HepG2 (cell line): Measurements from ENCODE around the gene TOB2. TPM values are rescaled to one million over a fixed set of nuclear protein-coding genes. Genes with fewer than 3 reads are reported as not detected.

Source experiments
- AKAP8 ChIP-seq: sonication (generic); formaldehyde crosslinking; IDR thresholded peaks from 2 replicates; pipeline ENCODE4 v1.5.1; 2020; ENCODE audit warnings: mild to moderate bottlenecking, missing genetic modification reagents
- ATF7 ChIP-seq, 2 experiments: fragments of 450-650 bp in 1 of 2; sonication (generic) in 1 of 2; formaldehyde crosslinking in 1 of 2; IDR thresholded peaks; 2 replicates each; pipeline versions ENCODE4 v1.4.0 to v1.6.1; 2016 to 2020; ENCODE audit warnings: antibody characterized with exemption in 1 of 2, mild to moderate bottlenecking in 1 of 2, missing genetic modification reagents in 1 of 2
- CBX1 ChIP-seq: IDR thresholded peaks from one replicate; pipeline ENCODE4 v1.6.1; 2016; ENCODE audit warnings: antibody characterized with exemption, low read depth
- CREM ChIP-seq, 2 experiments: sonication (generic) in 1 of 2; formaldehyde crosslinking in 1 of 2; IDR thresholded peaks; 2 replicates each; pipeline versions ENCODE4 v1.4.0 to v1.6.1; 2016 to 2020; ENCODE audit warnings: antibody characterized with exemption in 1 of 2, mild to moderate bottlenecking in 1 of 2, missing genetic modification reagents in 1 of 2
- HINFP ChIP-seq: sonication (generic); formaldehyde crosslinking; IDR thresholded peaks from 2 replicates; pipeline ENCODE4 v1.4.0; 2020; ENCODE audit warnings: low read depth, mild to moderate bottlenecking, missing genetic modification reagents
- JUN ChIP-seq: sonication (generic); formaldehyde crosslinking; IDR thresholded peaks from 2 replicates; pipeline ENCODE4 v1.4.0; 2020; ENCODE audit warnings: mild to moderate bottlenecking, missing genetic modification reagents
- KDM5B ChIP-seq: sonication (generic); formaldehyde crosslinking; IDR thresholded peaks from 2 replicates; pipeline ENCODE4 v1.4.0; 2020; ENCODE audit warnings: missing genetic modification reagents, mild to moderate bottlenecking, borderline replicate concordance
- KLF15 ChIP-seq: sonication (generic); formaldehyde crosslinking; IDR thresholded peaks from 2 replicates; pipeline ENCODE4 v1.8.1; 2023; ENCODE audit warnings: borderline replicate concordance, mild to moderate bottlenecking, inconsistent platforms, missing genetic modification reagents, mixed read lengths
- LCORL ChIP-seq, 2 experiments: fragments of 450-650 bp in 1 of 2; sonication (generic) in 1 of 2; formaldehyde crosslinking in 1 of 2; IDR thresholded peaks; 2 replicates each; pipeline versions ENCODE4 v1.5.0 to v1.6.1; 2017 to 2020; ENCODE audit warnings: antibody characterized with exemption in 1 of 2, missing genetic modification reagents in 1 of 2
- PRMT3 ChIP-seq: sonication (generic); formaldehyde crosslinking; IDR thresholded peaks from 2 replicates; pipeline ENCODE4 v1.8.1; 2022; ENCODE audit warnings: low read depth, mild to moderate bottlenecking, moderate library complexity, missing genetic modification reagents, borderline replicate concordance
- RORA ChIP-seq: sonication (generic); formaldehyde crosslinking; IDR thresholded peaks from 2 replicates; pipeline ENCODE4 v1.5.0; 2020; ENCODE audit warnings: mild to moderate bottlenecking, missing genetic modification reagents, moderate library complexity
- YEATS4 ChIP-seq: sonication (generic); formaldehyde crosslinking; IDR thresholded peaks from 2 replicates; pipeline ENCODE4 v1.4.0; 2020; ENCODE audit warnings: missing genetic modification reagents, borderline replicate concordance
- ZBTB7A ChIP-seq: sonication (generic); formaldehyde crosslinking; IDR thresholded peaks from 2 replicates; pipeline ENCODE4 v1.8.0; 2022; ENCODE audit warnings: mild to moderate bottlenecking, missing genetic modification reagents
- ZNF124 ChIP-seq: sonication (generic); formaldehyde crosslinking; IDR thresholded peaks from 2 replicates; pipeline ENCODE4 v1.4.0; 2020; ENCODE audit warnings: missing genetic modification reagents
- ZNF282 ChIP-seq: fragments of 450-650 bp; IDR thresholded peaks from 2 replicates; pipeline ENCODE4 v1.6.1; 2018; ENCODE audit not compliant: partially characterized antibody
- ZNF44 ChIP-seq: sonication (generic); formaldehyde crosslinking; IDR thresholded peaks from 2 replicates; pipeline ENCODE4 v1.5.1; 2020; ENCODE audit warnings: mild to moderate bottlenecking, missing genetic modification reagents
- ZNF460 ChIP-seq: sonication (generic); formaldehyde crosslinking; IDR thresholded peaks from 2 replicates; pipeline ENCODE4 v1.5.1; 2020; ENCODE audit warnings: missing genetic modification reagents, mild to moderate bottlenecking, borderline replicate concordance
- ZNF468 ChIP-seq: sonication (generic); formaldehyde crosslinking; IDR thresholded peaks from 2 replicates; pipeline ENCODE4 v1.8.0; 2022; ENCODE audit warnings: mild to moderate bottlenecking, moderate library complexity, missing genetic modification reagents
- ZNF530 ChIP-seq: sonication (generic); formaldehyde crosslinking; IDR thresholded peaks from 2 replicates; pipeline ENCODE4 v1.5.0; 2020; ENCODE audit warnings: low read depth, mild to moderate bottlenecking, missing genetic modification reagents
- ZNF761 ChIP-seq: sonication (generic); formaldehyde crosslinking; conservative IDR thresholded peaks from 2 replicates; pipeline ENCODE4 v1.4.0; 2020; ENCODE audit warnings: mild to moderate bottlenecking, missing genetic modification reagents
- polyA plus RNA-seq, 8 experiments: library from polyadenylated mRNA; depleted of rRNA in 3 of 8; stranded (reverse) in 7 of 8; unstranded in 1 of 8; fragments of >200 nt; fragmentation: Illumina TruSeq in 4 of 8; extraction: Trizol in 4 of 8; gene quantifications; 2 replicates each; pipeline versions ENCODE4 v1.2.1 to v1.2.3, GENCODE V29; 2011 to 2016; ENCODE audit warnings: low read depth in 4 of 8, missing spikeins in 1 of 8, mixed read lengths in 1 of 8; ENCODE audit not compliant: insufficient read depth in 1 of 8
- total RNA-seq, 5 experiments: library from RNA; depleted of rRNA; stranded (reverse); fragments of >200 nt; fragmentation: Illumina TruSeq; extraction: Trizol; gene quantifications; 2 replicates each; pipeline ENCODE4 v1.2.3, GENCODE V29; 2016; ENCODE audit warnings: low read depth in 1 of 5
- TF ChIP-seq, protein P1 (sequence below): sonication (generic); formaldehyde crosslinking; IDR thresholded peaks from 2 replicates; pipeline ENCODE4 v1.4.0; 2020; ENCODE audit warnings: missing genetic modification reagents
- TF ChIP-seq, protein P2 (sequence below): sonication (generic); formaldehyde crosslinking; IDR thresholded peaks from 2 replicates; pipeline ENCODE4 v1.4.0; 2020; ENCODE audit warnings: mild to moderate bottlenecking, missing genetic modification reagents
- TF ChIP-seq, protein P3 (sequence below): sonication (generic); formaldehyde crosslinking; IDR thresholded peaks from 2 replicates; pipeline ENCODE4 v1.8.1; 2023; ENCODE audit warnings: missing genetic modification reagents, mild to moderate bottlenecking, borderline replicate concordance

Gene TOB2
- total and polyA plus RNA-seq, 2 of the 13 experiments (the other 11 are each of a cell fraction or from before 2014, with no cell fraction given) = 12.2 to 13.7 TPM

- 0 out of 2 replicates have a peak, but pooled peaks have one; percentile 25 for TF ChIP-seq KDM5B
- TF ChIP-seq ZNF124 (CRISPR knock-in tag) = no peak
- no peak for TF ChIP-seq CREM (IDR thresholded peaks at IDR 0.05)
- TF ChIP-seq CREM (CRISPR knock-in tag; IDR thresholded peaks at IDR 0.05) = no peak
- TF ChIP-seq ATF7 (IDR thresholded peaks at IDR 0.05) = no peak
- no peak for TF ChIP-seq ATF7 (CRISPR knock-in tag; IDR thresholded peaks at IDR 0.05)
- peak; percentile 34 for TF ChIP-seq PRMT3 (CRISPR knock-in tag)
- TF ChIP-seq, protein P1, sequence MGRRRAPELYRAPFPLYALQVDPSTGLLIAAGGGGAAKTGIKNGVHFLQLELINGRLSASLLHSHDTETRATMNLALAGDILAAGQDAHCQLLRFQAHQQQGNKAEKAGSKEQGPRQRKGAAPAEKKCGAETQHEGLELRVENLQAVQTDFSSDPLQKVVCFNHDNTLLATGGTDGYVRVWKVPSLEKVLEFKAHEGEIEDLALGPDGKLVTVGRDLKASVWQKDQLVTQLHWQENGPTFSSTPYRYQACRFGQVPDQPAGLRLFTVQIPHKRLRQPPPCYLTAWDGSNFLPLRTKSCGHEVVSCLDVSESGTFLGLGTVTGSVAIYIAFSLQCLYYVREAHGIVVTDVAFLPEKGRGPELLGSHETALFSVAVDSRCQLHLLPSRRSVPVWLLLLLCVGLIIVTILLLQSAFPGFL (CRISPR knock-in tag) = no peak
- TF ChIP-seq JUN (CRISPR knock-in tag) = 0 out of 2 replicates have a peak, but pooled peaks have one; percentile 1
- TF ChIP-seq ZNF282 = no peak
- TF ChIP-seq RORA (CRISPR knock-in tag) = no peak; the same call in 1 of the 2 replicates
- no peak for TF ChIP-seq ZNF44
- TF ChIP-seq KLF15 = no peak
- TF ChIP-seq YEATS4 = 0 out of 2 replicates have a peak, but pooled peaks have one; percentile 20
- TF ChIP-seq, protein P2, sequence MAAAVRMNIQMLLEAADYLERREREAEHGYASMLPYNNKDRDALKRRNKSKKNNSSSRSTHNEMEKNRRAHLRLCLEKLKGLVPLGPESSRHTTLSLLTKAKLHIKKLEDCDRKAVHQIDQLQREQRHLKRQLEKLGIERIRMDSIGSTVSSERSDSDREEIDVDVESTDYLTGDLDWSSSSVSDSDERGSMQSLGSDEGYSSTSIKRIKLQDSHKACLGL (CRISPR knock-in tag) = peak; percentile 22; the same call in 1 of the 2 replicates
- peak; percentile 53; the same call in 1 of the 2 replicates for TF ChIP-seq ZBTB7A
- TF ChIP-seq, protein P3, sequence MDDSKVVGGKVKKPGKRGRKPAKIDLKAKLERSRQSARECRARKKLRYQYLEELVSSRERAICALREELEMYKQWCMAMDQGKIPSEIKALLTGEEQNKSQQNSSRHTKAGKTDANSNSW (CRISPR knock-in tag) = no peak
- no peak for TF ChIP-seq ZNF530
- no peak for TF ChIP-seq CBX1
- no peak; the same call in 1 of the 2 replicates for TF ChIP-seq ZNF460 (CRISPR knock-in tag)
- TF ChIP-seq ZNF468 = no peak
- TF ChIP-seq AKAP8 = no peak
- TF ChIP-seq HINFP (CRISPR knock-in tag) = no peak; the same call in 1 of the 2 replicates
- no peak for TF ChIP-seq LCORL (IDR thresholded peaks at IDR 0.05)
- no peak for TF ChIP-seq LCORL (CRISPR knock-in tag; IDR thresholded peaks at IDR 0.05)
- peak; percentile 60; the same call in 1 of the 2 replicates for TF ChIP-seq ZNF761 (CRISPR knock-in tag)
Observed at GRCh38 chr22:41447435-41448188, 1.0 kb upstream of the TOB2 start (continued).
